D721Med (cell line): ENCODE results near the gene BTN2A1.

Experiments
- DNase-seq: peaks from one replicate; pipeline ENCODE4 v3.0.0; 2011; ENCODE audit warnings: low spot score; ENCODE audit not compliant: insufficient read length
- FAIRE-seq: peaks from 2 replicates; lab custom pipeline; 2011; peaks lifted over from hg19 to GRCh38; lab: Jason Lieb, UNC
- CTCF ChIP-seq: IDR thresholded peaks from 2 replicates; pipeline ENCODE4 v1.5.1; 2012; ENCODE audit warnings: mild to moderate bottlenecking, control low read depth; ENCODE audit not compliant: insufficient read depth; ENCODE audit errors: missing control alignments

The BTN2A1 gene

GRCh38 chr6:26484161-26484560 is 26.4 kb downstream of the BTN2A1 start:
- DNase-seq (no peak), FAIRE-seq (no peak)
- TF ChIP-seq CTCF, result no peak

GRCh38 chr6:26485112-26485780 is 27.5 kb downstream of the BTN2A1 start:
- FAIRE-seq, result no peak
- no peak for TF ChIP-seq CTCF
- no peak for DNase-seq

- no peak for TF ChIP-seq CTCF
- FAIRE-seq, result no peak
Measured at GRCh38 chr6:26486358-26486757, 28.6 kb downstream of the BTN2A1 start.

GRCh38 chr6:26487466-26487865 is 29.7 kb downstream of the BTN2A1 start:
- no peak for FAIRE-seq
- TF ChIP-seq CTCF, result no peak
- no peak for DNase-seq

More at GRCh38 chr6:26486358-26486757, 28.6 kb downstream of the BTN2A1 start:
- DNase-seq, result no peak

- FAIRE-seq (no peak), DNase-seq (no peak)
- no peak for TF ChIP-seq CTCF
Measured at GRCh38 chr6:26489996-26490964, 32.5 kb downstream of the BTN2A1 start.

- DNase-seq (no peak), FAIRE-seq (no peak)
- TF ChIP-seq CTCF, result no peak
Measured at GRCh38 chr6:26491604-26492003, 33.8 kb downstream of the BTN2A1 start.
